ENCODE results near the gene FGF1. TPM values are rescaled to one million over a fixed set of nuclear protein-coding genes. Genes with fewer than 3 reads are reported as not detected.

Gene FGF1
- total and polyA plus RNA-seq, 8 donors = 0.03 to 0.90 (median 0.35) TPM

- DNase-seq (no peak), ATAC-seq (no peak), FAIRE-seq (no peak)
- no peaks in the 10 kb centered on the region for H3K36me3 ChIP-seq
- H3K27ac ChIP-seq = no peak overlapping the region
- no peaks in the 10 kb centered on the region for H3K9me3 ChIP-seq
- no peaks in the 10 kb centered on the region for H3K4me1 ChIP-seq
- no peak overlapping the region for H3K4me3 ChIP-seq
- intact Hi-C loops (cut with DNase I) = no loop called here
- no peaks in the 10 kb centered on the region for H3K27me3 ChIP-seq
- 79 to 84% methylated on average over 5 of the region's 5 CpGs for WGBS, 2 donors
- no peak for TF ChIP-seq CTCF (IDR thresholded peaks at IDR 0.05)
Observed at GRCh38 chr5:142617416-142618129, 68.3 kb downstream of the FGF1 start.

DNA sequence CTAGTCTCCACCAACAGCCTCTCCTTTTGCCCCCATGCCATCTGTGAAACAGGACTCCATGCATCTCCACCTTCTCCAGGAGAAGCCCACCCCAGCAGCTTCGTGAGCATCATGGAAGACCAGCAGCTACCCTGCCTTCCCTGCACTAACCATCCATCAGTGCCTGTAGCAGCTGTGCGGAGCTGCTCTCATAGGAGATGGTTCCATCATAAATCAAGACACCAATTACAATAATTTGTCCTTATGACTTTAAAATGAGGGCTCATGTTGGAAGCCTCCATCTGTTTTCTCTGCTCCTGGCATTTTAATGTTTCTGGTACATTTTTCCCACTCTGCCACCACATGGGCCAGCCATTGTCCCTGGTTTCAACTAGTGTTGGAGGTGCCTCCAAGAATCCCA lies 69.9 kb downstream of the FGF1 start:
- WGBS, 2 donors = 60 to 75% methylated on average over 2 of the region's 2 CpGs
- intact Hi-C loops (cut with DNase I) = no loop called here
- H3K27me3 ChIP-seq = no peaks in the 10 kb centered on the region

GRCh38 chr5:142614054-142614453 lies 71.8 kb downstream of the FGF1 start:
- ATAC-seq (no peak), DNase-seq (no peak), FAIRE-seq (no peak)
- no peak for TF ChIP-seq CTCF (IDR thresholded peaks at IDR 0.05)
- Histone ChIP-seq H3K36me3 (no peaks in the 10 kb centered on the region), H3K4me3 (no peak overlapping the region), H3K27me3 (no peaks in the 10 kb centered on the region), H3K4me1 (no peaks in the 10 kb centered on the region), H3K27ac (no peak overlapping the region), H3K9me3 (no peaks in the 10 kb centered on the region)
- WGBS, 2 donors = 63 to 78% methylated on average over 7 of the region's 7 CpGs
- intact Hi-C loops (cut with DNase I) = no loop called here

More for the DNA sequence above, 69.9 kb downstream of the FGF1 start:
- no peak for FAIRE-seq
- no peak for DNase-seq
- Histone ChIP-seq H3K4me1 (no peaks in the 10 kb centered on the region), H3K36me3 (no peaks in the 10 kb centered on the region), H3K27ac (no peak overlapping the region), H3K4me3 (no peak overlapping the region), H3K9me3 (no peaks in the 10 kb centered on the region)
- TF ChIP-seq CTCF (IDR thresholded peaks at IDR 0.05) = no peak
- no peak for ATAC-seq

DNA sequence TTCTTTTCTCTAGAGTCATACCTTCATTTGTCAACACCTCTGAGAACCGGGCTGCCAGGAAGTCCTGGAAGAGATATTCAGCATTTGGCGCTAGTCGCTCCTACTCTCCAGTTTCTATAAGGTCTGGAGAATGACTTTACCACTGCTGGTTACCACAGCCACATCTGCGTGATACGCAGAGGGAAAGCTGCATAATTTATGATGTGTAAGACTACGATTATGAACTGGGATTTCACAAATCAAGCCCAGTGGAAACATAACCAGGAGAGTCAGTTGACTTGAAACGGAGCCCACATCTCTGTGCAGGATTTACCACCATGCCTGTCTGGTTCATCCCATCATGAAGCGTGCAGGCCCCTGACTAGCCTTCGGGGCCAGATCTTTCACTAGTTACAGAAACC lies 72.6 kb downstream of the FGF1 start:
- no peaks in the 10 kb centered on the region for H3K36me3 ChIP-seq
- H3K9me3 ChIP-seq = no peaks in the 10 kb centered on the region
- no peak for TF ChIP-seq CTCF (IDR thresholded peaks at IDR 0.05)
- no peak for ATAC-seq
- no peak for DNase-seq
- no peak overlapping the region for H3K27ac ChIP-seq
- no peaks in the 10 kb centered on the region for H3K27me3 ChIP-seq
- H3K4me3 ChIP-seq = no peak overlapping the region
- whole genome bisulfite sequencing, 2 donors = 58 to 70% methylated on average over 9 of the region's 9 CpGs
- no peaks in the 10 kb centered on the region for H3K4me1 ChIP-seq
- intact Hi-C loops (cut with DNase I) = no loop called here
- FAIRE-seq = no peak

DNA sequence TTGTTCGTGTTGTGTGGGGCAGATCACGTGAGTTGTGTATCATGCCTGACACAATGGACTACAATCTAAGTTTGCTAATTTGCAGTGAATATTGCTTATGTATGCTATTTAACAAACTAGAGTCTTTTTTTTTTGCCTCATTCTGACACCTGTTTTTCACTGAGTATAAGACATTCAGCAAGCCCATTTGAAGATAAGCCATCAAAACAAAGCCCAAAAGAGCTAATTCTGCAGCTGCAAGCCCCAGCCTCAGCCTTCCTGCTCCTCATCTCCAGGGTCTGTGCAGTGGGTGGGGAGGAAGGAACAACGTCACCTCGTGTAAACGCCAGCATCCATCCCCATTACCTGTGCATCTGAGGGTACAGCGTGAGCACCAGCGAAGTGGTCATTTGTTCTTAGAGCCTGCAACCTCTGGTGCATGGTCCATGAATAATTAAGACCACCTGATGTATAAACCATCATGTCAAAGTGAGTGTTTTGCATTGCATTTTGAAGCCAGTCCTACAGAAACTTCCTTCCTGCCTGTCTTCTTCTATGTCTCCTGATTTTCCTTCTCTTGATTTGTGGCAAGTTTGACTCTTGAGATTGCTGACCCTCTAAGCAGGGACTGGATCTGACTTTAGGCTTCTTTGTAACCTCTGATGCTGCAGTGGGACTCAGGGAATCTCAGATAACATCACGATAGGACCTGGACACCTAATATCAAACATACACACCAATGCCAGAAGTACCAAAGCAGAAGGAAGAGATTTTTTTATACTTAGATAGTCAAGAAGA lies 73.2 kb downstream of the FGF1 start:
- DNase-seq = no peak
- Histone ChIP-seq H3K4me3 (no peak overlapping the region), H3K27ac (no peak overlapping the region), H3K9me3 (no peaks in the 10 kb centered on the region), H3K36me3 (no peaks in the 10 kb centered on the region), H3K4me1 (no peaks in the 10 kb centered on the region), H3K27me3 (no peaks in the 10 kb centered on the region)
- 50 to 53% methylated on average over 8 of the region's 8 CpGs for WGBS, 2 donors
- FAIRE-seq = no peak
- intact Hi-C loops (cut with DNase I) = no loop called here
- no peak for ATAC-seq
- TF ChIP-seq CTCF (IDR thresholded peaks at IDR 0.05) = no peak
